Keratinocyte (primary cell): Measurements from ENCODE around the gene PTPRD. TPM values are rescaled to one million over a fixed set of nuclear protein-coding genes. Genes with fewer than 3 reads are reported as not detected.

Experiments used
- DNase-seq: peaks from one replicate; pipeline ENCODE4 v3.0.0-alpha.2; 2011; ENCODE audit warnings: low read depth, missing footprints, low spot score
- FAIRE-seq: peaks from 2 replicates; lab custom pipeline; 2011; peaks lifted over from hg19 to GRCh38; lab: Jason Lieb, UNC
- H2AFZ ChIP-seq: 2 replicates; pipeline ENCODE4 v1.6.0; 2012; ENCODE audit warnings: low read length, control low read depth, inconsistent platforms; ENCODE audit not compliant: control insufficient read depth
- H3K27ac ChIP-seq: 2 replicates; pipeline ENCODE4 v1.5.1; 2011; ENCODE audit warnings: low read length; ENCODE audit not compliant: control insufficient read depth, insufficient read depth
- H3K27me3 ChIP-seq: 3 replicates; pipeline ENCODE4 v1.6.0; 2011; ENCODE audit warnings: low read length; ENCODE audit not compliant: control insufficient read depth, insufficient read depth; ENCODE audit errors: extremely low read depth
- H3K36me3 ChIP-seq, 2 experiments: 2 replicates in 1 of 2; 3 replicates in 1 of 2; pipeline ENCODE4 v1.5.1; 2011; ENCODE audit warnings: low read length in 2 of 2, mild to moderate bottlenecking in 1 of 2; ENCODE audit not compliant: control insufficient read depth in 2 of 2, insufficient read depth in 2 of 2; ENCODE audit errors: extremely low read depth in 1 of 2
- H3K4me1 ChIP-seq: 3 replicates; pipeline ENCODE4 v1.5.1; 2011; ENCODE audit warnings: low read length; ENCODE audit not compliant: control insufficient read depth, insufficient read depth; ENCODE audit errors: extremely low read depth
- H3K4me2 ChIP-seq: 3 replicates; pipeline ENCODE4 v1.6.0; 2011; ENCODE audit warnings: low read depth, low read length; ENCODE audit not compliant: control insufficient read depth, insufficient read depth; ENCODE audit errors: extremely low read depth
- H3K4me3 ChIP-seq, 3 experiments: fragments of 200-600 bp in 1 of 3; sonication (generic) in 1 of 3; 2 replicates in 2 of 3; 3 replicates in 1 of 3; pipeline ENCODE4 v1.5.1; 2011 to 2016; ENCODE audit warnings: low read length in 3 of 3, mild to moderate bottlenecking in 3 of 3, control low read depth in 2 of 3, inconsistent platforms in 1 of 3, low read depth in 1 of 3, mixed read lengths in 1 of 3, mixed run types in 1 of 3, moderate library complexity in 1 of 3; ENCODE audit not compliant: control insufficient read depth in 2 of 3, insufficient read depth in 2 of 3; ENCODE audit errors: extremely low read depth in 1 of 3
- H3K79me2 ChIP-seq: 2 replicates; pipeline ENCODE4 v1.6.0; 2012; ENCODE audit warnings: low read length; ENCODE audit not compliant: control insufficient read depth, insufficient read depth
- H3K9ac ChIP-seq: 3 replicates; pipeline ENCODE4 v1.6.0; 2011; ENCODE audit warnings: low read length; ENCODE audit not compliant: control insufficient read depth, insufficient read depth; ENCODE audit errors: extremely low read depth
- H3K9me1 ChIP-seq: 3 replicates; pipeline ENCODE4 v1.6.0; 2011; ENCODE audit warnings: low read length; ENCODE audit not compliant: control insufficient read depth, insufficient read depth; ENCODE audit errors: extremely low read depth
- H3K9me3 ChIP-seq: 2 replicates; pipeline ENCODE4 v1.5.1; 2012; ENCODE audit warnings: low read depth, low read length; ENCODE audit not compliant: control insufficient read depth
- H4K20me1 ChIP-seq: 3 replicates; pipeline ENCODE4 v1.6.0; 2011; ENCODE audit warnings: low read length; ENCODE audit not compliant: control insufficient read depth, insufficient read depth; ENCODE audit errors: extremely low read depth
- CTCF ChIP-seq, 3 experiments: IDR thresholded peaks in 1 of 3; conservative IDR thresholded peaks in 1 of 3; optimal IDR thresholded peaks in 1 of 3; 2 replicates in 2 of 3; 3 replicates in 1 of 3; pipeline versions ENCODE3 to v1.5.1; 2011; ENCODE audit warnings: low read length in 3 of 3, mild to moderate bottlenecking in 3 of 3, moderate library complexity in 2 of 3, control low read depth in 1 of 3, inconsistent platforms in 1 of 3; ENCODE audit not compliant: insufficient read depth in 2 of 3; ENCODE audit errors: extremely low read depth in 1 of 3
- EZH2 ChIP-seq: IDR thresholded peaks from one replicate; pipeline ENCODE4 v1.6.1; 2012; ENCODE audit warnings: inconsistent platforms, mild to moderate bottlenecking, low read length, moderate library complexity
- dilution Hi-C: fragments of 300-500 bp; cut with MboI; formaldehyde crosslinking; loops from one replicate; pipeline ENCODE4 v1.7.0; 2020; ENCODE audit warnings: low sequenced_read_pairs; ENCODE audit not compliant: extremely low pct_ligation_motif_present
- polyA plus RNA-seq, 5 experiments: library from polyadenylated mRNA; depleted of rRNA in 3 of 5; stranded (reverse) in 3 of 5; stranded (forward) in 1 of 5; unstranded in 1 of 5; fragments of >200 nt; gene quantifications; 1 replicate in 1 of 5; 2 replicates in 3 of 5; 3 replicates in 1 of 5; pipeline versions ENCODE4 v1.2.1 to v1.2.3, GENCODE V29; 2011 to 2012; ENCODE audit warnings: missing spikeins in 2 of 5, low read depth in 1 of 5, low replicate concordance in 1 of 5

PTPRD gene
- polyA plus RNA-seq, 1 donor (not counting 4 experiments of a cell fraction or from before 2014, with no cell fraction given), result 0.10 TPM

GRCh38 chr9:8946461-8946860 is 1666.3 kb downstream of the PTPRD start:
- no peak for TF ChIP-seq EZH2
- no peak for TF ChIP-seq CTCF (optimal IDR thresholded peaks at IDR 0.05 in 1 of 3, IDR thresholded peaks at IDR 0.05 in 1 of 3, conservative IDR thresholded peaks at IDR 0.05 in 1 of 3; ENCODE audit: extremely low read depth in 1 of 3, insufficient read depth in 2 of 3, low read length in 3 of 3)
- no peak overlapping the region for H3K4me2 ChIP-seq
- dilution Hi-C loops, result no loop called here
- H3K9me3 ChIP-seq, result no peaks in the 10 kb centered on the region
- DNase-seq (no peak), FAIRE-seq (no peak)
- H3K4me3 ChIP-seq, result no peak overlapping the region
- H3K9ac ChIP-seq, result no peak overlapping the region
- H3K36me3 ChIP-seq, result no peaks in the 10 kb centered on the region
- H3K79me2 ChIP-seq, result no peaks in the 10 kb centered on the region
- no peaks in the 10 kb centered on the region for H3K9me1 ChIP-seq
- no peaks in the 10 kb centered on the region for H3K27me3 ChIP-seq
- H3K27ac ChIP-seq, result no peak overlapping the region
- H2AFZ ChIP-seq, result no peak overlapping the region
- no peaks in the 10 kb centered on the region for H4K20me1 ChIP-seq
- H3K4me1 ChIP-seq, result no peaks in the 10 kb centered on the region

DNA sequence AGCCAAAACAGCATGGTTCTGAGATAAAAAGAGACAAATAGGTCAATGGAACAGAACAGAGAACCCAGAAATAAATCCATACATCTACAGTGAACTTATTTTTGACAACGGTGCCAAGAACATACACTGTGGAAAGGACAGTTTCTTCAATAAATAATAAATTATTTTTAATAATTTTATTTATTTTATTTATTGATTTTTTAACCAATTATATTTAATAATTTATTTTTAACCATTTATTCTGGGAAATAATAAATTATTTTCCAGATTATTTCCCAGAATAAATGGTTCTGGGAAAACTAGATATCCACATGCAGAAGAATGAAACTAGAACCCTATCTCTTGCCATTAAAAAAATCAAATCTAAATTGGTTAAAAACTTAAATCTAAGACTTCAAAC is 1669.4 kb downstream of the PTPRD start:
- Histone ChIP-seq H4K20me1 (no peaks in the 10 kb centered on the region), H2AFZ (no peak overlapping the region), H3K9me1 (no peaks in the 10 kb centered on the region), H3K27me3 (no peaks in the 10 kb centered on the region), H3K4me2 (no peak overlapping the region), H3K79me2 (no peaks in the 10 kb centered on the region), H3K9ac (no peak overlapping the region), H3K9me3 (no peaks in the 10 kb centered on the region), H3K27ac (no peak overlapping the region), H3K4me1 (no peaks in the 10 kb centered on the region), H3K4me3 (no peak overlapping the region), H3K36me3 (no peaks in the 10 kb centered on the region)
- FAIRE-seq (no peak), DNase-seq (no peak)
- dilution Hi-C loops, result no loop called here
- no peak for TF ChIP-seq EZH2
- TF ChIP-seq CTCF (optimal IDR thresholded peaks at IDR 0.05 in 1 of 3, IDR thresholded peaks at IDR 0.05 in 1 of 3, conservative IDR thresholded peaks at IDR 0.05 in 1 of 3; ENCODE audit: extremely low read depth in 1 of 3, insufficient read depth in 2 of 3, low read length in 3 of 3), result no peak
